Head of caudate nucleus (tissue), 42 donors: ENCODE measurements around the gene BLOC1S1.

Experiments
- DNase-seq, 42 donors: peaks; one replicate each; pipeline versions ENCODE4 v3.0.0 to v3.0.0-alpha.2; 2020 to 2021; ENCODE audit warnings: mixed read lengths in 7 of 42
- intact Hi-C: fragments of 100-400 bp; cut with DNase I; formaldehyde crosslinking; loops from one replicate; pipeline ENCODE4 v1.15.0; 2022

The BLOC1S1 gene

DNA sequence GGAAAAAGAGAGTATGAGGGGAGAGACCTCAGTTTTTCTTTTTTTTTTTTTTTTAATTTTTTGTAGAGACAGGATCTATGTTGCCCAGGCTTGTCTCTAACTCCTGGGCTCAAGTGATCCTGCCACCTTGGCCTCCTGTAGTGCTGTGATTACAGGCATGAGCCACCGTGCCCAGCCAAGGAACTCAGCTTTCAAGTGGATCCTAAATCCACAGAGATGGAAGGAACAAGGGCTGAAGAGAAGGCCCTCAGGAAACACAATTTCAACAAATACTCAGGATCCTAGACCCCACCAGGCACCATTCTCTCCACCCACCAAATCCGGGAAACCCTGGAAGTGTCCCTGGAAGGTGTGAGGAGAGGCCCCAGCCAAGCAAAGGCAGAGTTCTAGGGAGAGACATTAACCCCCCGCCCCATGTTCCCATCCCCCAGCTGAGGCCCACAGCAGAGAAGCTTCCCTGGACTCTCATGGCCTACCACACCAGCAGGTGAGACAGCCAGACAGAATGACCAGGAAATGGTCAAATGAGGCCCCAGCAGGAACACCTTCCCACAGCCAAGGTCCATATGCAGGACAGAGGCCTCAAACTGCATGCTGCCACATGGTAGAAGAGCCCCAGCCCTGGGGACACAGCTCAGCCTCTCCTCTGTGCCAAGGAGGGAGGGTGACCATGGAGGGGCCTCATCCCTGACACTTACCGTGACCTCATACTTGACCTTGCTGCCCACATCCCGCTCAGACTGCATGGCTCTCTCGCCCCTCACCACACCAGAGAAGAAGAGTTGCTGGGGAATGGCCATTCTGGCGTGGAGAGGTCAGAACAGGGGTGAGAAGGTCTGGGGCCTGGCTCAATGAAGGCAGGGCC lies 22.3 kb upstream of the BLOC1S1 start:
- DNase-seq: peak in 1 of 42 donors; percentile 8
- intact Hi-C loops: no loop called here

DNA sequence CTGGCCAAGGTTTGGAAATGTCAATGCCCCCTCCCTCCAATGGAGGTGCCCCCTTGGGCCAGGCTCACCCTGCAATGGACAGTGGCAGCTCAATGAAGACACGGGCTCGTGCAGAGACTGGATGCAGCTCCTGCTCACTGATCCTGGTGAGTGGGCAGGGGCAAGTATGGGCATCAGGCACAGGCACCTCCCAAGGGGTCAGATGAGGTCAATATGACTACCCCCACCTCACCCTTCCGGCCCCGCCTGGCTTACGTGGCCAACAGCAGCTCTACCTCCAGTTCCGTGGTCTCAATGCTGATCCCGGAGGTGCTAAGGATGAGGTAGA lies 21.7 kb upstream of the BLOC1S1 start:
- intact Hi-C loops: no loop called here

DNA sequence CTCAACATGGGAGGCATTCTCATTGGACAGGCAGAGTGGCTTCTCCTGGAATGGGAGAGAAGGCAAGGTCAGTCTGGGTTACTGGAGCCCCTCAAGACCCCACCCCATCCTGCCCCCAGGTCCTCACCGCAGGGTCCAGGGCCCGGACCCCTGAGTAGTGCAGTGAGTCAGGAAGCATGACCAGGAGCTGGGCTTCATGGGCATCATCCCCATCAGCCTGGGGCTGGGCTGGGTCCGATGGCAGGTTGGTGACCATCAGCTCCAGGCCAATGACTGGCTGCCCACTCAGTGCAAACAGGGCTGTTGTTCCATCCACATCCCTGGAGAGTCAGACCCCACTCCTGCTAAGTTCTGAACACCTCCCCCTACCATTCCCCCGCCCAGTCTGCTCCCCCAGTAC lies 21.2 kb upstream of the BLOC1S1 start:
- intact Hi-C loops: no loop called here

More for the DNA sequence above, 21.7 kb upstream of the BLOC1S1 start:
- peak in 2 of 42 donors; percentile 8 to 16 for DNase-seq

DNA sequence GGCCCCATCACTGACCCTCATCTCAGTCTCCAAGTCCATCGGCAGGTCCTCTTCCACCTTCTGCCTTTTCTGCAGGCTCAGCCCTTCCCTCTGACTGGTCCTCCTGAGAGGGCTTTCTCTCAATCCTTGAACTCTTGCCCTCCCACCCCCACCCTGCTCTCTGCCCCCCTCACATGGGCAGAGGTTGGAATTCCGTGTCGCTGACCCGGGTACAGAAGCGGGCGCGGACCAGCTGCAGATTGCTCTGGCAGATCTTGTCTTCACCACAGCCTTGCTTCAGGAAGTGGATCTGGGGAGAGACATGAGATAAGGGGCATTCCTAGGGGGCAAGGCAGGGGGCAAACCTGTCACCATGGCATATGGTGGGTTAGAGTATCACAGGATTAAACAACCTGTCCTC lies 20.5 kb upstream of the BLOC1S1 start:
- intact Hi-C loops: no loop called here
- peak in 1 of 42 donors; percentile 2 for DNase-seq

More for the DNA sequence above, 21.2 kb upstream of the BLOC1S1 start:
- DNase-seq: peak in 1 of 42 donors; percentile 3

DNA sequence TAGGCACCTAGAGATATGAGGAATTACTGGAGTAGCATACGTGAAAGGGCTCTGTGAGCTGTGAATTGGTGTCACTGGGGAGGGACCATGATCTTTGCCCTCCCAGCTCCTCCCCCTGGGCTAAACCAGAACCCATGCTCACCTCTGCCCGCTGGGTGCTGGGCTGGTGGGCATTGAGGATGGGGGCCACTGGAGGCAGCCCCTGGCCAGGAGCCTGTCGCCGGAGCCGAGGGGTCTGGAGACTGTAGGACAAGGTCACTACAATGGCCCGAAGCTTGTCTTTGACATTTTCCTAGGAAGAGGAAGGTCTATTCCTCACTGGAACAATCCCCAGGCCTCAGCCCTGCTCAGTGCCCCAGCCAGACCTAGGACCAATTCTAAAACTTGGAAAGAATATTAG lies 19.7 kb upstream of the BLOC1S1 start:
- DNase-seq: no peak
- intact Hi-C loops: no loop called here

DNA sequence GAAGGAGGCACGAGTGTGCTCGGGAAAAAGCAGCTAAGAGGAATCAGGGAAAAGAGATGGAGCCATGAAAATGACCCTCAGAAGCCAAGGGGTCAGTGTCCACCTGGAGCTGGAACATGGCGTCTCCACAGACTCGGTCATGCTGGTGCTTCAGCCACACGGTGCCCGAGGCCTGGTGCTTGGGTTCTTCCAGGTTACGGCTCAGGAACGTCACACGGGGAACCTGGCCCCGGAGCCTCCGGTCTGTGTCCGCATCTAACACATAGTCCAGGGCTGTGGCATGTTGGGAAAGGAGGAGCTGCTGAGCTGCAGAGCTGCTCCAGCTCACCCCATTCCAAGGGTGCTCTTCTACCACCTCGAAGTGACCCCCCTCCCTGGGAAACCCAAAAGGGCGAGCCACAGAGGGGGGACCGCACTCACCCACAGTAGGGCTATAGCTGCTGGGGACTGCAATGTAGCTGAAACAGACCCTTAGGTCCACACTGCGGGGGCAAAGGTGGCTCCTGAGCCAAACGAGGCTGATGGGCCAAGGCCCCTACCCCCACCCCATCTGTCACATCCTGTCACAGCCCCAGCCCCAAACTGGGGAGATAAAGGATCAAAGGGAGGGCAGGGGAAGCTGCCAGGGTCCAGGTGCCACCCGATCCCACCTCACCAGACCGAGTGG lies 18.9 kb upstream of the BLOC1S1 start:
- peak in 4 of 42 donors; percentile 9 to 17 (median 10) for DNase-seq
- intact Hi-C loops: no loop called here

DNA sequence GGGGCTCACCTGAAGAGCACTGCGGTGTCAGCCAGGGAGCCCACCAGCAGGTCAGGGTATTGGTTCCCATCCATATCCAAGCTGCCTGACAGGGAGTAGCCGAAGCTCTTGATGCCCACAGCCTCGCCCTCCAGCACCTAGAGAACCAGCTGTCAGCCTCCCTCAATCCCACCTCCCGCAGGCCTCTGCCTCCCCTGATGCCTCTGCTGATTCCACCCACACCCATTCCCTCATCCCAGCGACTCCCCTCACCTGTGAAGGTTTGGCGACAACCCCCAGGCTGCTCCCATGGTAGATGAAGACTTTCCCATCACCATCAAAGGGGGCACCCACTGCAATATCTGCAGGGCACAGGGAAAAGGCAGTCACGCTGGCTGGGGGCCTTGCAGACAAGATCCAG lies 18.2 kb upstream of the BLOC1S1 start:
- intact Hi-C loops: no loop called here
- peak in 4 of 42 donors; percentile 3 to 10 (median 6) for DNase-seq

DNA sequence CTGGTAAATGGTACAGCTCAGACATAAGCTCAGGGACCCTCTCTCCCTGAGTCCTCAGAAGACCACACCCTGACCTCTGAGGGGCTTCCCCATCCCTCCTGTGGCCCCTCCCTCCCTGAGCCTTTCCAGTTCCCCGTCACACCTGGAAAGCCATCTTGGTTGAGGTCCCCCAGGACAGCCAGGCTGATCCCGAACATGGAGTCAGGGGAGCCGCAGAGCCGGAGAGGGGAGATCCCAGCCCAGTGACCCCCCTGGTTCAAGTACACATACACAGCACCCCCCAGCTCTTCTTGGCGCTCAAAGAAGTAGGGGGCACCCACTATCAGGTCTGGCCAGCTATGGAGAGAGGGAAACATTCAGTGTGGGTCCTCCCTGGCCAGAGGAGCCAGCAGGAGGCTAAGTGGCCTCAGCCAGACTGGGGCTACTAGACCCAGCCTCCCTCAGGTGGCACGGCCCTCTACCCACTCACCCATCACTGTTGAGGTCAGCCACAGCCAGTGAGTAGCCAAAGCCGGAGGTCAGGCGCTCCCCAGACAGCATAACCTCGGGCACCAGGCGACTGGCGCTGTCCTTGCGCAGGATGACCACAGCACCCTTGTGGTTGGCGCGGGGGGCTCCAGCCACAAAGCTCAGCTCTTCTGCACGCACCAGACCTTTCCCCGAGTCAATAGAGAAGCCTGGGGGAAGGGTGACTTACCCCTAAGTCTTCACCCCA lies 17.4 kb upstream of the BLOC1S1 start:
- peak in 3 of 42 donors; percentile 6 to 40 (median 10) for DNase-seq
- intact Hi-C loops: no loop called here

DNA sequence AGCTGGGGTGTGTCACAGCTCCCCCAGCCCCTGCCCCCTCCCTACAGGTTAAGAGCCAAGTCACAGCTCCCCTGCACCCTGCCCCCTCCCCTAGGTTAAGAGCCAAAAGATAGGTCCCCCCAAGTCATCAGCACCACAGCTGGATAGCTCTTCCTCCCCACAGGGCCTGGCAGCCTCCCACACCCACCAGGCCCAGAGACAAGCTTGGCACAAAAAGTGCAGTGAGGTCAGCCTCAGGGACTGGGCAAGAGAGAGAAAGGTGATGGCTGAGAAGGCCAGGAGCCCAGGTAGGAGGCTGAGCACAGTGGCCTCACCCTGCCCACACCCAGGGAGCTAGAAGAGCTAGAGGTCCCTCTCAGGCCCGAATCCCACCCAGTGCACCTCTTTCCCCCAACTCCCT lies 16.9 kb upstream of the BLOC1S1 start:
- intact Hi-C loops: no loop called here
- peak in 2 of 42 donors; percentile 1 to 7 for DNase-seq

DNA sequence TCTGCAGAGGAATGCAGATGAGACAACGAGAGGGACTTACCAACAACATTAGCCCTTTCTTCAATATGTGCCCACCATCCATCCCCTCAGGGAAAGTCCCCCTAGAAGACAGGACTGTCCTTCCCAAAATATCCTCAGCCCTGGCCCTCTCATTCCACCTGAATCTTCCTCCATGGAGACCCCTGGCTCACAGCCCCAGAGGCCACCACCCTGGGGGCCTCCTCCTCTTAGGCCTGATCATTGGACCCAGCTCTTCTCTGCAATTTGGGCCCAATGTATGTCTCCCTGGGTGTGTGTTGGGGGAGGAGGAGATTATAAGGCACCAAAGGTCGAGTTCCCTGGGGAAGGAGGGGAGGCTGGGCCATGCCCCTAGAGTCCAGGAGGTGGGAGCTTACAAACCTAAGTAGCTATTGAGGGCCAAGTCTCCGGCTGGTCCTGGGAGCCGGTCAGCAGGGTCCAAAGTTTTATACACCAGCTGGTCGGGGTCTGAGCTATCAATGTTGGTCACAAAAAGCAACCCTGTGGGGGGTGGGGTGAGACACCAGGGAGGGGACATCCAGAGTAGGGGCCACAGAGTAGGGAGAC lies 16.3 kb upstream of the BLOC1S1 start:
- intact Hi-C loops: no loop called here
- no peak for DNase-seq

DNA sequence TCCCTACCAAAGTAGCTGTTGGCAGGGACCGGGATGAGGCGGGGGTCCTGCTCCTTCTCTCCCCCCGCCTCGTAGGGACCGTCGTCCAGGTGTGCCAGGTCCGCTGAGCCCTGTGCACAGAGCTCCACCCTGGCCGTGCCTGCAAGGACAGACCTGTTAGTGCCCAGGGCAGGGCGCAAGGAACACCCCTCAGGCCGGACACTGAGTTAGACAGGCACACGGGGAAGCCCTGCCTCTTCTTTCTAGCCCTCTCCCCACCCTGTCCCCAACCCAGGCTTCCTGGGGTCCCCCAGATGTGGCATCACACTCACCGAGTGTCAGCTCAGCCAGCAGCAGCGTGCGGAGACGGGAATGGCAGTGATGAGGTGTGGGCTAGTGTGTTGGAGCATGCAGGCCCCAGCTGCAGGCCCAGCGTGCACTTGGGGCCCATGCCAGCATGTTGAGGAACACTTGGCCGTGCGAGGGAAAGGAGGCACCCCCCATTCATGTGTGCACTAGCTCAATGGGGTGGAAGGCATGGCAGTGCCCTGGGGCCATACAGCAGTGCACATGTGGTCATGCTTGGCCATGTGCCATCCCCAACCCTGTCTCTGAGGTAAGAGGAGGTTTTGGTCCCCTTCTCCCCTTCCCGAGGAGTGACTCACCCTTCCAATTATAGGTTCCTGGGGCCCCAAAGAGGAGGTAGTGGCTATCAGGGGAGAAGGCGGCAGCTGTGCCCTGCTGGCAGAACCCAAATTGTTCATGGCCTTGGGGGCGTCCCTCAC lies 15.4 kb upstream of the BLOC1S1 start:
- no peak for DNase-seq
- intact Hi-C loops: no loop called here

DNA sequence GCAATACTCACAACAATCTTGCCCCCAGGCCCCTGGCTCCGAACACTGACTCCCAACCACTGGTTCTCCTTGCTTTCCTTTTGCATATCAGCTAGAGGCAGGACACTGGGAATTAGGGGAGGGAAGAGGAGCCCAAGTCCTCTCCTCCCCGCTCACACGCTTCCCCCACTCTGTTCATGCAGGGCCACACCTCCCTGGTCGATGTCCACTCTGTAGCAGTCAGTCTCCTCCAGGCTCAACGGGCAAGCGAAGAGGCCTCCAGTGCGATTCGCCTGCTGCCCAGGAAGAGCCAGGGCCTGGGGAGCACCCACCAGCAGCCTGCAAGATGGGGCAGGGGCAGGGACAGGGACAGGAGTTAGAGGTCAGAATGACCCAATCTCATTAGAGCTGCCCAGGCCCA lies 13.0 kb upstream of the BLOC1S1 start:
- intact Hi-C loops: no loop called here
- DNase-seq: no peak

DNA sequence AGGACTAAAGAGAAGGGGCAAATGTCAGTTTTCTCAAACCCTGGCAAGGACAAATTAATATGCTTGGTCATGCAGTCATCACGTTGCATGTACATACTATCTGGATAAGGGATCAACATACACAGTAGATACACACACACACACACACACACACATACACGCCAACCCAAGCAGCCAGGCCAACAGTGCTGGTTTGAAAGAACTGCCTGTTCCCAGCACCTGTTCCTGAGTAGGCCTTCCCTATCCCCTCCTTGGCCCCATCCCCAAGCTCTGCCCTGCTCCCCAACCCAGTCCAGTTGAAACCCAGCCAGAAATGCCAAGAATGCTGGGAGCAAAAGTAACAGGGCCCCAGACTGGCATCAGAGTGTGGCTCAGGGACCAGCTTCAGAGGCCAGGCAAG lies 12.6 kb upstream of the BLOC1S1 start:
- intact Hi-C loops: no loop called here
- DNase-seq: peak in 7 of 42 donors; percentile 36 to 67 (median 47)

DNA sequence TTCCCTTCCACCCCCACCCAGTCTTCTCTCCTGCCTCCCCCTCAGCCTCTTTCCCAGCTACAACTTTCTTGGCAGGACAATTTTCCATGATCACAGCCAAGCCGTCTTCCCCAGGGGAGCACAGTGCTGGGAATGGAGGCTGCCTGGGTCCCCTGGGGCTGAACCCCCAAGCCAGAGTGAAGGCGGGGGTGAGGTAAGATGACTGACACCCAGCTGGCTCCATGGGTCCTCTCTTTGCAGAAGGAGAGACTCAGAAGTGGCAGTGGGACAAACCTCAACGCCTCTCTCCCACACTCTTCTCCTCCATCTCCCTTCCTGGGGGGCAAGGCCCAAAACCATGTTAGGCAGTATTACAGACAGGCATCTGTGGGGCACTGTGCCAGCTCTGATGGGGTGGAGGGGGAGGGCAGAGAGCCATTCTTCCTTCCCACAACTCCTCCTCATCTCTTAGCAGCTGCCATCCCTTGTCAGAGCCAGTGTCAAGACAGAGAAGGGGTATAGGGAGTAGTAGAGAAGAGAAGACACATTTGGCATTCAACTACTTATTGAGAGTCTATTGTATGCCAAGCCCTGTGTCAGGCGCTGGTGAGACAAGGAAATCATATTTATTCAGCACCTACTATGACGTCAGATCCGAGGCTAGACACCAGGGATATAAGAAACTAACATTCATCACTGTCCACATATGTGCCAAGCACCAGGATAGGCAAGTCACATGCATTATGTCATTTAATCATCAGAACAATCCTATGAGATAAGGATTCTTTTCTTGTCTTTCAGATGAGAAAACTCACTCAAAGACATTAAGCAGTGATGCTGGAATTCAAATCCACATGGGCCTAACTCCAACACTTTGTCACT lies 11.7 kb upstream of the BLOC1S1 start:
- DNase-seq: no peak
- intact Hi-C loops: no loop called here

DNA sequence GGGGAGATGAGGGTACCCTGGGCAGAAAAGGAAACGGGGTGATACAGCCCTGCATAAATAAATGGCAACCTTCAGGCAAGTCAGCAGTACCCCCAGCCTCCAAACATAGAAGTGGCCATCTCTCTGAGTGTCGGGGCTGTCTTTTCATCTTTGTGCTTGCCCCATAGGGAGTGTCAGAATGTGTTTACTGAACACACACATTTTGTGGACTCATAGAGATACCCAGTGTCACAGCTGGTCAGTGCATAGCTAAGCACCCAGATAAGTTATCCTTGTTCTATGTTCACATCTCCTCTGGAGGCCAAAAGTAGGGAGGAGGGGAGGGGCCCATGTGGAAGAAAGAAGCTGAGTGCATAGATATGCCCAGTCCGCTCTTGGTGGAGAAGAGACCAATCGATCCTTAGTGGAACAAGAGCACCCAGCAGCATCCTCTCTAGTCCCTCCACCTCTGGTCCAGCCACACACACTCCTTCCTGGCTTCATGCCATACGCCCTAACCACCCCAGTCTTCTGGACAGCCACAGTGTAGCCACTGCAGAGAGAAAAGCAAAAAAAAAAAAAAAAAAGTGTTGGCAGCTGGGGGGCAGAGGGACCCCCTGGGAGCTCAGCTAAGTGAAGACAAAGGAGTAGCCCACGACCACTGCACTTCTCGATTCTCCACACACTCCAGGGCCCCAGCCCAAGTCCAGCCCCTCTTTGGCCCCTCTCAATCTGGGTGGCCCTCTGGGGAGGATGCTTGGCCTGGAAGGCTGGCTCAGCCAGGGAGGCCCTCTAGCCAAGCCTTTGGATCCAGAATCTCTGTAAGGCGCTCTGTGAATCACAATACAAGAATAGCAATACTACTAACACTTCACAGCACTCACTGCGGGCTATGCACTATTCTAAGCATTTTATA lies 10.8 kb upstream of the BLOC1S1 start:
- intact Hi-C loops: no loop called here
- DNase-seq: no peak

DNA sequence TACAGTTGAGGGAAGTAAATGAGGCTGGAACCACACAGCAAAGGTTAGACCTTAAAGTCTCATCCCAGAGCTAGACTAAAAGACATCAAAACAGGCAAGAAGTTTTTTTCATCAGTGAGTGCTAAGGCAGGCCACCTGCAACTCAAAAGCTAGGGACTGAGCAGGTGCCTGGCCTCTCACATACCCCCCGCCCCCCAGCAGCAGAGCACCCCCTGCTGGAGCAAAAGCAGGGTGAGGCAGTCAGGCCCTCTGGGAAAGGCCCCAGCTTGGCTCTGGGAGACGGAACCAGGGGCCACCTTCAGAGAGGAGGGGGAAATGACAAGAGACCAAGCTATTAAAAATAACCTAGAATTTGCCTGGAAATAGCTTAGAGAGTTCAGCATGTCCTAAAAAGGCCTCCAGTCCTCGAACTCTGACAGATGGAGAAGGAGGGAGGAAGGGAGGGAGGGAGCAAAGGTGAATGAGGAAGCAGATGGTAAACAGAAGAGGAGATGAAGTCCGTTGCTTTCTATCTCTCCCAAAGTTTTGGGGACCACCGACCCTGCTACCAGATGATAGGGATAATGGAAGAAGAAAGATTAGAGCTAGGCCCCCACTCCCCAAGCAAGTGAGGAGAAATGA lies 10.0 kb upstream of the BLOC1S1 start:
- intact Hi-C loops: no loop called here
- no peak for DNase-seq
